GM10266 (cell line): ENCODE results near the gene ZFYVE9.

ENCODE experiments used
- DNase-seq: peaks from one replicate; pipeline ENCODE4 v3.0.0; 2012; ENCODE audit errors: extremely low spot score
- TF ChIP-seq, protein P1 (sequence below): IDR thresholded peaks from 2 replicates; pipeline ENCODE4 v1.5.1; 2012; ENCODE audit warnings: mild to moderate bottlenecking, low read depth; ENCODE audit not compliant: control insufficient read depth, insufficient read depth; ENCODE audit errors: missing control alignments

ZFYVE9 gene

DNA sequence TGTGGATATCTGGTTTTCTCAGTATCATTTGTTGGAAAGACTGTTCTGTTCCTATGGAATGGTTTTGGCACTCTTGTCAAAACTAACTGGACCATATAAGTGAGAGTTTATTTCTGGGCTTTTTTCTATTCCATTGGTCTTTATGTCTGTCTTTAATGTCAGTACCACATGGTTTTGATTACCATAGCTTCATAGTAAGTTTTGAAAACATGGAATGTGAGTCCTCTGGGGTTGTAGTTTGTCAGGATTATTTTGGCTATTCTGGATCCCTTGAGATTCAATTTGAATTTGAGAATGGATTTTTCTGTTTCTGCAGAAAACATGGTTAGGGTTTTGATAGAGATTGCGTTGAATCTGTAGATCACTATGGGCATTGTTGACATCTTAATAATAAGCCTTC lies 107.9 kb downstream of the ZFYVE9 start:
- TF ChIP-seq, protein P1, sequence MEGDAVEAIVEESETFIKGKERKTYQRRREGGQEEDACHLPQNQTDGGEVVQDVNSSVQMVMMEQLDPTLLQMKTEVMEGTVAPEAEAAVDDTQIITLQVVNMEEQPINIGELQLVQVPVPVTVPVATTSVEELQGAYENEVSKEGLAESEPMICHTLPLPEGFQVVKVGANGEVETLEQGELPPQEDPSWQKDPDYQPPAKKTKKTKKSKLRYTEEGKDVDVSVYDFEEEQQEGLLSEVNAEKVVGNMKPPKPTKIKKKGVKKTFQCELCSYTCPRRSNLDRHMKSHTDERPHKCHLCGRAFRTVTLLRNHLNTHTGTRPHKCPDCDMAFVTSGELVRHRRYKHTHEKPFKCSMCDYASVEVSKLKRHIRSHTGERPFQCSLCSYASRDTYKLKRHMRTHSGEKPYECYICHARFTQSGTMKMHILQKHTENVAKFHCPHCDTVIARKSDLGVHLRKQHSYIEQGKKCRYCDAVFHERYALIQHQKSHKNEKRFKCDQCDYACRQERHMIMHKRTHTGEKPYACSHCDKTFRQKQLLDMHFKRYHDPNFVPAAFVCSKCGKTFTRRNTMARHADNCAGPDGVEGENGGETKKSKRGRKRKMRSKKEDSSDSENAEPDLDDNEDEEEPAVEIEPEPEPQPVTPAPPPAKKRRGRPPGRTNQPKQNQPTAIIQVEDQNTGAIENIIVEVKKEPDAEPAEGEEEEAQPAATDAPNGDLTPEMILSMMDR: no peak
- no peak for DNase-seq

DNA sequence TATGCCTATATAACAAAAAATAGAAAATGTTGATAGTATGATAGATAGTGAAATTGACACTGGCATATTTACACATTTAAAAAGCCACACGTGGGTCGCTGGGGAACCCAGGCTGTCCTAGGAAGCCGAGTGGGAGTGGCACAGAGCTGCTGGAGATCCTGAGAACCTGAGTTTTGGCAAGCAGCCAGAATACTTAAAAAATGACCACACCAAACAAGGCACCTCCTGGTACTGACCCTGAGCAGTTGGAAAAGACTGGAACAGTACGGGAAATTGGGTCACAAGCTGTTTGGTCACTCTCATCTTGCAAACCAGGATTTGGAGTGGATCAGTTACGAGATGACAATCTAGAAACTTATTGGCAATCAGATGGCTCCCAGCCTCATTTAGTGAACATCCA lies 111.5 kb downstream of the ZFYVE9 start:
- TF ChIP-seq, protein P1: no peak

DNA sequence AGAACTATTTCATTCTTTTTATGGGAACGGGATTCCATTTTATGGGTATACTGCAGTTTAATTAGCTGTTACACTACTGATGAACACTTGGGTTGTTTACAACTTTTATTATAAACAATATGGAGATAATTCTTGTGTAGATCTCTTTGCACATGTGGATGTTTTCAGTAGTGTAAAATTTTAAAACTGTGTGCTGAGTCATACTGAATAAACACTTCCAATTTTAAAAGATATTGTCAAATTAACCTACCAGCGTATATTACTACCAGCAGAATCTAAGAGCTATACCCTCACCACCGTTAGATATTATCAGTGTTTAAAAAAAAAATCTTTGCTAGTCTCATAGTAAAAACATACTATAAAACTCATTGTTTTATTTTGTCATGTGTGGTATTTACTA lies 118.0 kb downstream of the ZFYVE9 start:
- TF ChIP-seq, protein P1: no peak
- no peak for DNase-seq

More for the DNA sequence above, 111.5 kb downstream of the ZFYVE9 start:
- no peak for DNase-seq

DNA sequence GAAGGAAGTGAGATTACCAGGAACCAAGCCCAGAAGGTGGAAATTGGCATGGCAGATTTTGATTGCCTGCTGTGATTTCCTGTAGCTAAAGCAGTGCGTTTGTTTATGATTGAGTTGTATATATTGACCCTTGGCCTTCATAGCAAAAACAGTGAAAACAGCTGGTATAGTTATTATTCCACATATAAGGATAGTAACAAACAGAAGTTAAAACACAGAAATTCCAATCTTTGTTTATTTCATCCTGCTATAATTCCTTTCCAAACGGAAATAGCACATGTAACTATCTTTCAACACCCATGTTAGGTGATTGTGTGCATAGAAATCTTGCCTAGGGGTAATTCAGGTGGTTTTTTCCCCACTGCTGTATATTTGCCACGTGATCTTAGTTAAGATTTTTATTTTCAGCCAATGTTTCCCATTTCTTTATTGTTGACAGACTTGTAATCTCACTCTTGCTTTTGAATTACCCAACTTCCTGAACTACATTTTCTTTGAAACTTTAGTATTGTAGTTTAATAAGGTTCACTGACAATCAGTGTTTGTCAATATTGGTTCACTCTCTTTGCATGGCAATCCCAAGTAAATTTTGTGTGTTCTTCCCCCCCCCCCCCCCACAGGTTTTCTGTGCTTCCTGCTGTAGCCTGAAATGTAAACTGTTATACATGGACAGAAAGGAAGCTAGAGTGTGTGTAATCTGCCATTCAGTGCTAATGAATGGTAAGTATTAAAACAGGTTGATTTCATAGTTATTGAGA lies 121.4 kb downstream of the ZFYVE9 start:
- DNase-seq: no peak
- TF ChIP-seq, protein P1: no peak

DNA sequence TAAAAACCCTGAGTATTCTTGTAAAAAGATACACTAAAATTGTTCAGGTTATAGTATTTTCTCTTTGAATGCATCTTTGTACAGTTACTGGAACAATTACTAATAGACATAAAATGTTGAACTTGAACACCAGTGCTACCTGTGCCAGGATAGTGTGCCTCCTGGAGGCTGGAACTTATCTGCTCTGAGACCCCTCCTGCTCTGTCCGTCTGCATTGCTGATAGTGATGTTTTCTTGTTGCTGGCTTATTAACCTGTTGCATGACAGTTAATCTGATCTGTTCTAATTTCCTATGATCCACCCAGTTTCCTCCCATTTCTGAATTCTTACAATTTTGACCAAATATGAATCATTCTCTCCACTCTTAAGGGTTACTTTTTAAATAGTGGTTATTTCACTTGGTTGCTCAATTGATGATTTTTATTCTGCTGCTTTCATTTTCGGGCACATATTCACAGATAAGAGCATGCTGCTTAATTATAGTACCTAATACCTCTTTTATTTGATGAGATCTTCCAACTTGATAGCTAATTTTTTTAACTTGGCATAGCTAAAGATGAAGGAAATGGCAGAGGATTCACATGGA lies 122.7 kb downstream of the ZFYVE9 start:
- no peak for DNase-seq
- TF ChIP-seq, protein P1: no peak

DNA sequence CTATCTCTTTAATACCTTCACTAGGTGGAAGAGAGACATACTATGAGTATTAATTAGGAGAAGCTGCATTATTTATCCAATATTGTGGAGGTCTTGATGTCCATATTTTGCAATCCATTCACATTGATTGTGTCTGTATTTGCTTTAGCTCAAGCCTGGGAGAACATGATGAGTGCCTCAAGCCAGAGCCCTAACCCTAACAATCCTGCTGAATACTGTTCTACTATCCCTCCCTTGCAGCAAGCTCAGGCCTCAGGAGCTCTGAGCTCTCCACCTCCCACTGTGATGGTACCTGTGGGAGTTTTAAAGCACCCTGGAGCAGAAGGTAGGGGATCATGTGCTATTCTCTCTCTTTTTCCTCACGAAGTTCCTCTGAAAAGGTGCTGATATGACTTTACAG lies 124.6 kb downstream of the ZFYVE9 start:
- no peak for DNase-seq
- TF ChIP-seq, protein P1: no peak

DNA sequence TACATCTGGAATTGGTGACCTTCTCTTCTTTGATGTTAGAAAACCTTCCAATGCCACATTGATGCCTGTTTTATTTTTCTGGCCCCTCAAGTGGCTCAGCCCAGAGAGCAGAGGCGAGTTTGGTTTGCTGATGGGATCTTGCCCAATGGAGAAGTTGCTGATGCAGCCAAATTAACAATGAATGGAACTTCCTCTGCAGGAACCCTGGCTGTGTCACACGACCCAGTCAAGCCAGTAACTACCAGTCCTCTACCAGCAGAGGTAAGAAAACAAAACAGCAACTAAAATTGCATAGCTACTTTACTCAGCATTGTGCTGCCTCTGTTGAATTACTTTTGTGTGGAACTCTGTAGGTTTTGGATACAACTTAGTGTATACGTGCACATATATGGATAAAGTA lies 126.5 kb downstream of the ZFYVE9 start:
- no peak for DNase-seq
- TF ChIP-seq, protein P1: no peak
